HEK293 (cell line): Measurements from ENCODE around the gene SMIM43.

Experiments used
- CTCF ChIA-PET: fragments of 350-600 bp; formaldehyde crosslinking; extraction: SDS; loops from one replicate; lab custom pipeline; 2021; ENCODE audit warnings: antibody characterized with exemption; lab: Yijun Ruan, JAX
- POLR2A ChIA-PET: fragments of 300-600 bp; formaldehyde crosslinking; extraction: SDS; loops from one replicate; lab custom pipeline; 2020; ENCODE audit warnings: antibody characterized with exemption, inconsistent platforms; lab: Yijun Ruan, JAX
- H3K27ac ChIP-seq: fragments of 200-500 bp; sonication (Bioruptor generic); 2 replicates; pipeline ENCODE4 v1.5.1; 2014; ENCODE audit warnings: low read depth, low read length, control low read depth, inconsistent platforms; ENCODE audit errors: extremely low read depth
- H3K36me3 ChIP-seq, 2 experiments: fragments of 200-500 bp in 1 of 2; sonication (Bioruptor generic) in 1 of 2; 1 replicate in 1 of 2; 2 replicates in 1 of 2; pipeline ENCODE4 v1.5.1; 2014 to 2017; ENCODE audit warnings: inconsistent platforms in 2 of 2, low read length in 2 of 2; ENCODE audit not compliant: control insufficient read depth in 2 of 2, insufficient read depth in 1 of 2
- H3K4me1 ChIP-seq: fragments of 200-500 bp; sonication (Bioruptor generic); 2 replicates; pipeline ENCODE4 v1.5.1; 2014; ENCODE audit warnings: mild to moderate bottlenecking, low read length, inconsistent platforms; ENCODE audit not compliant: control insufficient read depth, insufficient read depth
- H3K4me3 ChIP-seq: 2 replicates; pipeline ENCODE4 v1.5.1; 2011; ENCODE audit warnings: low read depth, mild to moderate bottlenecking, control low read depth, low read length, moderate library complexity
- H3K9me3 ChIP-seq: fragments of 200-500 bp; sonication (Bioruptor generic); 2 replicates; pipeline ENCODE4 v1.5.1; 2014; ENCODE audit warnings: low read depth, low read length, inconsistent platforms; ENCODE audit not compliant: control insufficient read depth, insufficient read depth
- KLF1 ChIP-seq: fragments of 450-650 bp; formaldehyde crosslinking; IDR thresholded peaks from 2 replicates; pipeline ENCODE4 v1.5.1; 2016; ENCODE audit warnings: missing biosample characterization, missing genetic modification characterization
- KLF10 ChIP-seq: fragments of 450-650 bp; IDR thresholded peaks from 2 replicates; pipeline ENCODE4 v1.5.1; 2018; ENCODE audit warnings: missing biosample characterization, mild to moderate bottlenecking, missing genetic modification characterization
- PRDM1 ChIP-seq: fragments of 450-650 bp; formaldehyde crosslinking; IDR thresholded peaks from 2 replicates; pipeline ENCODE4; 2016; ENCODE audit warnings: missing biosample characterization, missing genetic modification characterization
- SP3 ChIP-seq: fragments of 450-650 bp; formaldehyde crosslinking; IDR thresholded peaks from 2 replicates; pipeline ENCODE4 v1.5.1; 2016; ENCODE audit warnings: missing biosample characterization, missing genetic modification characterization
- YY2 ChIP-seq: fragments of 450-650 bp; formaldehyde crosslinking; IDR thresholded peaks from 2 replicates; pipeline ENCODE4 v1.5.1; 2016; ENCODE audit warnings: missing biosample characterization, missing genetic modification characterization
- ZBTB21 ChIP-seq: fragments of 450-650 bp; formaldehyde crosslinking; IDR thresholded peaks from 2 replicates; pipeline ENCODE4 v1.5.1; 2017; ENCODE audit warnings: missing biosample characterization, missing genetic modification characterization
- ZBTB48 ChIP-seq: fragments of 450-650 bp; formaldehyde crosslinking; IDR thresholded peaks from 2 replicates; pipeline ENCODE4 v1.5.1; 2016; ENCODE audit warnings: missing biosample characterization, missing genetic modification characterization
- ZFP37 ChIP-seq: fragments of 450-650 bp; formaldehyde crosslinking; IDR thresholded peaks from 2 replicates; pipeline ENCODE4 v1.5.1; 2016; ENCODE audit warnings: missing biosample characterization, missing genetic modification characterization
- ZNF114 ChIP-seq: fragments of 450-650 bp; formaldehyde crosslinking; IDR thresholded peaks from 2 replicates; pipeline ENCODE4 v1.5.0; 2017; ENCODE audit warnings: missing biosample characterization, missing genetic modification characterization
- ZNF138 ChIP-seq: fragments of 450-650 bp; formaldehyde crosslinking; IDR thresholded peaks from 2 replicates; pipeline ENCODE4 v1.5.1; 2016; ENCODE audit warnings: missing biosample characterization, missing genetic modification characterization, borderline replicate concordance
- ZNF155 ChIP-seq: fragments of 450-650 bp; formaldehyde crosslinking; IDR thresholded peaks from 2 replicates; pipeline ENCODE4 v1.5.1; 2016; ENCODE audit warnings: missing biosample characterization, missing genetic modification characterization
- ZNF354C ChIP-seq: fragments of 450-650 bp; formaldehyde crosslinking; IDR thresholded peaks from 2 replicates; pipeline ENCODE4 v1.5.1; 2016; ENCODE audit warnings: missing biosample characterization, missing genetic modification characterization, low read depth, borderline replicate concordance
- ZNF473 ChIP-seq: fragments of 450-650 bp; formaldehyde crosslinking; IDR thresholded peaks from 2 replicates; pipeline ENCODE4 v1.5.1; 2017; ENCODE audit warnings: missing biosample characterization, missing genetic modification characterization
- ZNF664 ChIP-seq: fragments of 450-650 bp; formaldehyde crosslinking; IDR thresholded peaks from 2 replicates; pipeline ENCODE4 v1.5.1; 2016; ENCODE audit warnings: missing biosample characterization, missing genetic modification characterization
- ZXDB ChIP-seq: fragments of 450-650 bp; formaldehyde crosslinking; IDR thresholded peaks from 2 replicates; pipeline ENCODE4 v1.5.1; 2016; ENCODE audit warnings: missing biosample characterization, missing genetic modification characterization
- TF ChIP-seq, protein P1 (sequence below): fragments of 450-650 bp; formaldehyde crosslinking; optimal IDR thresholded peaks from 2 replicates; pipeline ENCODE3; 2016; ENCODE audit warnings: missing biosample characterization, mild to moderate bottlenecking, missing genetic modification characterization
- TF ChIP-seq, protein P2 (sequence below): fragments of 450-650 bp; formaldehyde crosslinking; IDR thresholded peaks from 2 replicates; pipeline ENCODE4 v1.5.1; 2016; ENCODE audit warnings: missing biosample characterization, missing genetic modification characterization, borderline replicate concordance
- TF ChIP-seq, protein P3 (sequence below): fragments of 450-650 bp; formaldehyde crosslinking; IDR thresholded peaks from 2 replicates; pipeline ENCODE4 v1.5.1; 2016; ENCODE audit warnings: missing biosample characterization, missing genetic modification characterization
- TF ChIP-seq, protein P4 (sequence below): fragments of 450-650 bp; formaldehyde crosslinking; IDR thresholded peaks from 2 replicates; pipeline ENCODE4 v1.5.1; 2016; ENCODE audit warnings: missing biosample characterization, missing genetic modification characterization
- TF ChIP-seq, protein P5 (sequence below): fragments of 450-650 bp; formaldehyde crosslinking; IDR thresholded peaks from 2 replicates; pipeline ENCODE4 v1.5.1; 2017; ENCODE audit warnings: missing biosample characterization, missing genetic modification characterization

The SMIM43 gene

DNA sequence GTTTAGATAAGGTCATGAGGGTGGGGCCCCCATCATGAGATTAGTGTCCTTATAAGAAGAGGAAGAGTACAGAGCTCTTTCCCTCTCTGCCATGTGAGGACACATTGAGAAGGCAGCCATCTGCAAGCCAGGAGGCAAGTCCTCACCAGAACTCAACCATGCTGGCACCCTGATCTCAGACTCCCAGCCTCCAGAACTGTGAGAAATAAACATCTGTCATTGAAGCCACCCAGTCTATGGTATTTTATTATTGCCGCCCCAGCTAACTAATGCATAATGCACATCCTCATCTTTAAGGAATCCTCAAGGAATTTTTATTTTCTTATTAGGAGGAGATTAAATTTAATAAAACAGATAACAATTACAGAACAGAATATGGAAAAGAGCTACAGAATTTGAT is 19.4 kb upstream of the SMIM43 start:
- TF ChIP-seq ZNF114 (tag by site-specific recombination) = no peak
- TF ChIP-seq ZNF664 (tag by site-specific recombination) = no peak
- TF ChIP-seq, protein P1, sequence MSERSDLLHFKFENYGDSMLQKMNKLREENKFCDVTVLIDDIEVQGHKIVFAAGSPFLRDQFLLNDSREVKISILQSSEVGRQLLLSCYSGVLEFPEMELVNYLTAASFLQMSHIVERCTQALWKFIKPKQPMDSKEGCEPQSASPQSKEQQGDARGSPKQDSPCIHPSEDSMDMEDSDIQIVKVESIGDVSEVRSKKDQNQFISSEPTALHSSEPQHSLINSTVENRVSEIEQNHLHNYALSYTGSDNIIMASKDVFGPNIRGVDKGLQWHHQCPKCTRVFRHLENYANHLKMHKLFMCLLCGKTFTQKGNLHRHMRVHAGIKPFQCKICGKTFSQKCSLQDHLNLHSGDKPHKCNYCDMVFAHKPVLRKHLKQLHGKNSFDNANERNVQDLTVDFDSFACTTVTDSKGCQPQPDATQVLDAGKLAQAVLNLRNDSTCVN (tag by site-specific recombination) = no peak
- no peak for TF ChIP-seq YY2
- no peak for TF ChIP-seq ZFP37 (tag by site-specific recombination)
- TF ChIP-seq ZNF138 (tag by site-specific recombination) = no peak
- no peak for TF ChIP-seq ZBTB48 (tag by site-specific recombination)
- no peak for TF ChIP-seq KLF10 (tag by site-specific recombination)
- TF ChIP-seq, protein P2, sequence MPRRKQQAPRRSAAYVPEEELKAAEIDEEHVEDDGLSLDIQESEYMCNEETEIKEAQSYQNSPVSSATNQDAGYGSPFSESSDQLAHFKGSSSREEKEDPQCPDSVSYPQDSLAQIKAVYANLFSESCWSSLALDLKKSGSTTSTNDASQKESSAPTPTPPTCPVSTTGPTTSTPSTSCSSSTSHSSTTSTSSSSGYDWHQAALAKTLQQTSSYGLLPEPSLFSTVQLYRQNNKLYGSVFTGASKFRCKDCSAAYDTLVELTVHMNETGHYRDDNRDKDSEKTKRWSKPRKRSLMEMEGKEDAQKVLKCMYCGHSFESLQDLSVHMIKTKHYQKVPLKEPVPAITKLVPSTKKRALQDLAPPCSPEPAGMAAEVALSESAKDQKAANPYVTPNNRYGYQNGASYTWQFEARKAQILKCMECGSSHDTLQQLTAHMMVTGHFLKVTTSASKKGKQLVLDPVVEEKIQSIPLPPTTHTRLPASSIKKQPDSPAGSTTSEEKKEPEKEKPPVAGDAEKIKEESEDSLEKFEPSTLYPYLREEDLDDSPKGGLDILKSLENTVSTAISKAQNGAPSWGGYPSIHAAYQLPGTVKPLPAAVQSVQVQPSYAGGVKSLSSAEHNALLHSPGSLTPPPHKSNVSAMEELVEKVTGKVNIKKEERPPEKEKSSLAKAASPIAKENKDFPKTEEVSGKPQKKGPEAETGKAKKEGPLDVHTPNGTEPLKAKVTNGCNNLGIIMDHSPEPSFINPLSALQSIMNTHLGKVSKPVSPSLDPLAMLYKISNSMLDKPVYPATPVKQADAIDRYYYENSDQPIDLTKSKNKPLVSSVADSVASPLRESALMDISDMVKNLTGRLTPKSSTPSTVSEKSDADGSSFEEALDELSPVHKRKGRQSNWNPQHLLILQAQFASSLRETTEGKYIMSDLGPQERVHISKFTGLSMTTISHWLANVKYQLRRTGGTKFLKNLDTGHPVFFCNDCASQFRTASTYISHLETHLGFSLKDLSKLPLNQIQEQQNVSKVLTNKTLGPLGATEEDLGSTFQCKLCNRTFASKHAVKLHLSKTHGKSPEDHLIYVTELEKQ (tag by site-specific recombination) = no peak
- TF ChIP-seq, protein P3, sequence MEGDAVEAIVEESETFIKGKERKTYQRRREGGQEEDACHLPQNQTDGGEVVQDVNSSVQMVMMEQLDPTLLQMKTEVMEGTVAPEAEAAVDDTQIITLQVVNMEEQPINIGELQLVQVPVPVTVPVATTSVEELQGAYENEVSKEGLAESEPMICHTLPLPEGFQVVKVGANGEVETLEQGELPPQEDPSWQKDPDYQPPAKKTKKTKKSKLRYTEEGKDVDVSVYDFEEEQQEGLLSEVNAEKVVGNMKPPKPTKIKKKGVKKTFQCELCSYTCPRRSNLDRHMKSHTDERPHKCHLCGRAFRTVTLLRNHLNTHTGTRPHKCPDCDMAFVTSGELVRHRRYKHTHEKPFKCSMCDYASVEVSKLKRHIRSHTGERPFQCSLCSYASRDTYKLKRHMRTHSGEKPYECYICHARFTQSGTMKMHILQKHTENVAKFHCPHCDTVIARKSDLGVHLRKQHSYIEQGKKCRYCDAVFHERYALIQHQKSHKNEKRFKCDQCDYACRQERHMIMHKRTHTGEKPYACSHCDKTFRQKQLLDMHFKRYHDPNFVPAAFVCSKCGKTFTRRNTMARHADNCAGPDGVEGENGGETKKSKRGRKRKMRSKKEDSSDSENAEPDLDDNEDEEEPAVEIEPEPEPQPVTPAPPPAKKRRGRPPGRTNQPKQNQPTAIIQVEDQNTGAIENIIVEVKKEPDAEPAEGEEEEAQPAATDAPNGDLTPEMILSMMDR = no peak
- POLR2A ChIA-PET = no interaction called here

DNA sequence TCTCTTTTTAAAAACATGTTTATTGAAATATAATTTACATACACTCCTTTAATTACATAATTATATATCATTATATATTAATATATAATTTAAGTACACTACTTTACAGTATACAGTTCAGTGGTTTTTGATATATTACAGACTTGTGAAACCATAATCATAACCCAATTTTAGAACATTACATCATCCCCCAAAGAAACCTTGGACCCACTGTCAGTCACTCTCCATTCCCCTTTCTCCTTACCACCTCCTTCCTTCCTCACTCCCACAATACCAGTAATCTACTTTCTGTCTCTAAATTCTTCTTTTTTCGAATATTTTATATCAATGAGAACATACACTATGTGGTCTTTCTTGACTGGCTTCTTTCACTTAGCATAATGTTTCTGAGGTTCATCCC is 18.2 kb upstream of the SMIM43 start:
- no peaks in the 10 kb centered on the region for H3K9me3 ChIP-seq
- CTCF ChIA-PET = no interaction called here
- H3K27ac ChIP-seq = no peak overlapping the region
- no peak for TF ChIP-seq SP3 (tag by site-specific recombination)
- 0 out of 2 replicates have a peak, but pooled peaks have one; percentile 14 for TF ChIP-seq PRDM1
- TF ChIP-seq, all 188 proteins: peak for 1
- Histone ChIP-seq H3K4me1 (no peaks in the 10 kb centered on the region), H3K4me3 (no peak overlapping the region), H3K36me3 (no peaks in the 10 kb centered on the region)
- POLR2A ChIA-PET = no interaction called here

More for the DNA sequence above, 19.4 kb upstream of the SMIM43 start:
- Histone ChIP-seq H3K4me1 (no peaks in the 10 kb centered on the region), H3K27ac (no peak overlapping the region), H3K36me3 (no peaks in the 10 kb centered on the region), H3K4me3 (no peak overlapping the region), H3K9me3 (no peaks in the 10 kb centered on the region)
- CTCF ChIA-PET = no interaction called here

DNA sequence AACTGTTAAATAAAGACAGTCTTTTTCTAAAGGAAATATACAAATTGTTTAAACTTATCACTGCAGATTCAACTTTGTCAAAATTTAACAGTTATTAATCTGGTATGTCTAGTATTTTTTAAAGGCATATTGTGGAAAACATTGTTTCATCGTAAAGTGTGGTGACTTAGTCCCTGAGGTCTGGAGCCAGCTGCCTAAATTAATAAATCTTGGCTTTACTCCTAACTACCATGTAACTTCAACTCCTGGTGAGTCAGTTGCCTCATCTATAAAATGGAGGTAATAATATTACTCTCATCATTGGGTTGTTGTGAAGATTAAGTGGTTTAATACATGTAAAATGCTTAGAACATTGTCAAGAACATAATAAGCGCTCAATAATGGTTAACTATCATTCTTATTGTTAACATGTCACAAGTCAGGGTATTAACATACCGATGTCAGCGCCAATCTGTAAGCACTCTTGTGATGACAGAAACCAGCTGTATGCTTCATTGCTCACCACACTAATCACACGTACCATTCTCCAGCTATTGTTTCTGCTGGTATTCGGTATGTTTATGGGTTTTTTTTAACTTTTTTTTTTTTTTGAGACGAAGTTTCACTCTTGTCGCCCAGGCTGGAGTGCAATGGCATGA is 14.1 kb upstream of the SMIM43 start:
- Histone ChIP-seq H3K4me3 (no peak overlapping the region), H3K9me3 (no peaks in the 10 kb centered on the region), H3K36me3 (no peaks in the 10 kb centered on the region), H3K27ac (no peak overlapping the region), H3K4me1 (no peaks in the 10 kb centered on the region)
- CTCF ChIA-PET = interaction anchor here (0.6 kb wide), 1 partner anchor 14 kb away, joined by 3 read pairs; the partner anchor contains the start of gene SMIM43
- POLR2A ChIA-PET = no interaction called here
- TF ChIP-seq, protein P1 (tag by site-specific recombination) = no peak
- no peak for TF ChIP-seq KLF1
- TF ChIP-seq ZFP37 (tag by site-specific recombination) = no peak
- TF ChIP-seq ZNF664 (tag by site-specific recombination) = no peak
- TF ChIP-seq, protein P4, sequence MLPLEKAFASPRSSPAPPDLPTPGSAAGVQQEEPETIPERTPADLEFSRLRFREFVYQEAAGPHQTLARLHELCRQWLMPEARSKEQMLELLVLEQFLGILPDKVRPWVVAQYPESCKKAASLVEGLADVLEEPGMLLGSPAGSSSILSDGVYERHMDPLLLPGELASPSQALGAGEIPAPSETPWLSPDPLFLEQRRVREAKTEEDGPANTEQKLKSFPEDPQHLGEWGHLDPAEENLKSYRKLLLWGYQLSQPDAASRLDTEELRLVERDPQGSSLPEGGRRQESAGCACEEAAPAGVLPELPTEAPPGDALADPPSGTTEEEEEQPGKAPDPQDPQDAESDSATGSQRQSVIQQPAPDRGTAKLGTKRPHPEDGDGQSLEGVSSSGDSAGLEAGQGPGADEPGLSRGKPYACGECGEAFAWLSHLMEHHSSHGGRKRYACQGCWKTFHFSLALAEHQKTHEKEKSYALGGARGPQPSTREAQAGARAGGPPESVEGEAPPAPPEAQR (tag by site-specific recombination) = no peak
- TF ChIP-seq ZXDB (tag by site-specific recombination) = no peak
- no peak for TF ChIP-seq ZNF155 (tag by site-specific recombination)
- TF ChIP-seq ZNF473 (tag by site-specific recombination) = no peak
- TF ChIP-seq ZNF354C (tag by site-specific recombination) = no peak
- TF ChIP-seq ZBTB21 = no peak
- TF ChIP-seq, protein P5, sequence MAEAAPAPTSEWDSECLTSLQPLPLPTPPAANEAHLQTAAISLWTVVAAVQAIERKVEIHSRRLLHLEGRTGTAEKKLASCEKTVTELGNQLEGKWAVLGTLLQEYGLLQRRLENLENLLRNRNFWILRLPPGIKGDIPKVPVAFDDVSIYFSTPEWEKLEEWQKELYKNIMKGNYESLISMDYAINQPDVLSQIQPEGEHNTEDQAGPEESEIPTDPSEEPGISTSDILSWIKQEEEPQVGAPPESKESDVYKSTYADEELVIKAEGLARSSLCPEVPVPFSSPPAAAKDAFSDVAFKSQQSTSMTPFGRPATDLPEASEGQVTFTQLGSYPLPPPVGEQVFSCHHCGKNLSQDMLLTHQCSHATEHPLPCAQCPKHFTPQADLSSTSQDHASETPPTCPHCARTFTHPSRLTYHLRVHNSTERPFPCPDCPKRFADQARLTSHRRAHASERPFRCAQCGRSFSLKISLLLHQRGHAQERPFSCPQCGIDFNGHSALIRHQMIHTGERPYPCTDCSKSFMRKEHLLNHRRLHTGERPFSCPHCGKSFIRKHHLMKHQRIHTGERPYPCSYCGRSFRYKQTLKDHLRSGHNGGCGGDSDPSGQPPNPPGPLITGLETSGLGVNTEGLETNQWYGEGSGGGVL (tag by site-specific recombination) = no peak
